H1 (cell line): ENCODE results near the gene MRPS14.

Experiments
- CEBPB ChIP-seq: IDR thresholded peaks from 2 replicates; pipeline ENCODE4 v1.6.1; 2012; ENCODE audit warnings: low read depth, low read length
- EP300 ChIP-seq, 2 experiments: IDR thresholded peaks; 1 replicate in 1 of 2; 2 replicates in 1 of 2; pipeline ENCODE4 v1.6.1; 2011 to 2012; ENCODE audit warnings: low read depth in 2 of 2, low read length in 2 of 2, mild to moderate bottlenecking in 2 of 2, borderline replicate concordance in 1 of 2, inconsistent platforms in 1 of 2, moderate library complexity in 1 of 2
- EZH2 ChIP-seq: fragments of 200-600 bp; sonication (generic); IDR thresholded peaks from 2 replicates; pipeline ENCODE4 v1.7.1; 2012; ENCODE audit warnings: low read depth, mild to moderate bottlenecking, moderate library complexity, low read length, inconsistent platforms; ENCODE audit not compliant: severe bottlenecking
- POLR2A ChIP-seq, 2 experiments: IDR thresholded peaks; 1 replicate in 1 of 2; 2 replicates in 1 of 2; pipeline ENCODE4 v1.6.1; 2011; ENCODE audit warnings: low read depth in 2 of 2, low read length in 2 of 2, mild to moderate bottlenecking in 2 of 2; ENCODE audit errors: control extremely low read depth in 1 of 2
- SP1 ChIP-seq: IDR thresholded peaks from 2 replicates; pipeline ENCODE4 v1.6.1; 2011; ENCODE audit warnings: low read depth, low read length
- SRF ChIP-seq: IDR thresholded peaks from 2 replicates; pipeline ENCODE4 v1.6.1; 2011; ENCODE audit warnings: mild to moderate bottlenecking, low read depth, low read length, moderate library complexity
- TF ChIP-seq, protein P1 (sequence below), 3 experiments: IDR thresholded peaks; 1 replicate in 2 of 3; 2 replicates in 1 of 3; pipeline versions ENCODE4 v1.5.1 to v1.6.1; 2011; ENCODE audit warnings: low read length in 3 of 3, mild to moderate bottlenecking in 3 of 3, inconsistent platforms in 2 of 3, low read depth in 1 of 3, moderate library complexity in 1 of 3; ENCODE audit not compliant: insufficient read depth in 1 of 3; ENCODE audit errors: control extremely low read depth in 1 of 3

DNA sequence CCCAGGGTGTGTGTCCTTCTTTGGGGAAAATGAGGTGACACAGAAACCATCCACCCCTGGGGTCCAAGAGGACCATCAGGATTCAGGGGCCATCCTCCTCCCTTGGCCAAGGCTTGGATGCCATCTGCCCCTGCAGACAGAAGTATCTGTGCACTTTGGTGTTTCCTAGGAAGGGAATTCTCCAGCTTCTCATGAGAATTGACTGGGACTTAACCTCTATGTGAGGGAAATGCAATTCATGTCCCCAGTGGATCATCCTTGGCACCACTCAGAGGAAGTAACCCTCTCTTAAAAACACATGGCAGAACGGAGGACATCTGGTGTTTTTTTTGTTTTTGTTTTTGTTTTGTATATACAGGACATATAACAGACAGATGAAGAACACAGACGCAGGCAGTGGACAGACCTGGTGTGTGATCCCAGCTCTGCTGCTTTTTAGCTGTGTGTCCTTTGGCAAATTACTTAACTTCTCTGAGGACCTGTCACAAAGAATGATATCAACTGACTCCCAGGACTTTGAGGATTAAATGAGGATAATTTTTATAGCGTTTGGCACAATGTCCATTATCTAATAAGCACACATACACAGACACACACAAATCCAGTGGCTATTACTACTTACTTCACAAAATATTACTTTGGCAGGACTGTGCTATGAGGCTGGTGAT lies 48.2 kb upstream of the MRPS14 start:
- TF ChIP-seq POLR2A (IDR thresholded peaks at IDR 0.05; ENCODE audit: control extremely low read depth in 1 of 2, low read depth in 2 of 2, low read length in 2 of 2) = no peak
- TF ChIP-seq, protein P1, sequence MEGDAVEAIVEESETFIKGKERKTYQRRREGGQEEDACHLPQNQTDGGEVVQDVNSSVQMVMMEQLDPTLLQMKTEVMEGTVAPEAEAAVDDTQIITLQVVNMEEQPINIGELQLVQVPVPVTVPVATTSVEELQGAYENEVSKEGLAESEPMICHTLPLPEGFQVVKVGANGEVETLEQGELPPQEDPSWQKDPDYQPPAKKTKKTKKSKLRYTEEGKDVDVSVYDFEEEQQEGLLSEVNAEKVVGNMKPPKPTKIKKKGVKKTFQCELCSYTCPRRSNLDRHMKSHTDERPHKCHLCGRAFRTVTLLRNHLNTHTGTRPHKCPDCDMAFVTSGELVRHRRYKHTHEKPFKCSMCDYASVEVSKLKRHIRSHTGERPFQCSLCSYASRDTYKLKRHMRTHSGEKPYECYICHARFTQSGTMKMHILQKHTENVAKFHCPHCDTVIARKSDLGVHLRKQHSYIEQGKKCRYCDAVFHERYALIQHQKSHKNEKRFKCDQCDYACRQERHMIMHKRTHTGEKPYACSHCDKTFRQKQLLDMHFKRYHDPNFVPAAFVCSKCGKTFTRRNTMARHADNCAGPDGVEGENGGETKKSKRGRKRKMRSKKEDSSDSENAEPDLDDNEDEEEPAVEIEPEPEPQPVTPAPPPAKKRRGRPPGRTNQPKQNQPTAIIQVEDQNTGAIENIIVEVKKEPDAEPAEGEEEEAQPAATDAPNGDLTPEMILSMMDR (IDR thresholded peaks at IDR 0.05; ENCODE audit: control extremely low read depth in 1 of 3, insufficient read depth in 1 of 3, low read depth in 1 of 3, low read length in 3 of 3) = no peak
- TF ChIP-seq EP300 (IDR thresholded peaks at IDR 0.05; ENCODE audit: borderline replicate concordance in 1 of 2, low read depth in 2 of 2, low read length in 2 of 2) = no peak
- TF ChIP-seq SRF = no peak
- TF ChIP-seq CEBPB = no peak
- no peak for TF ChIP-seq SP1
- no peak for TF ChIP-seq EZH2
